Central memory CD4-positive, alpha-beta T cell (primary cell): ENCODE measurements around the gene ARMC10.
"Not testable (repeated sequence)": the region's sequence is repeated elsewhere in the genome, so short reads cannot be mapped to it uniquely, and the experiment has no call there.

Experiments
- DNase-seq: peaks from one replicate; pipeline ENCODE4 v3.0.0; 2022

Gene ARMC10

GRCh38 chr7:103129702-103130549, 55.0 kb downstream of the ARMC10 start:
- DNase-seq = no peak

GRCh38 chr7:103130901-103131624, 56.1 kb downstream of the ARMC10 start:
- DNase-seq = no peak

- no peak for DNase-seq
Measured at GRCh38 chr7:103132995-103133688, 58.2 kb downstream of the ARMC10 start.

GRCh38 chr7:103134836-103135554, 60.1 kb downstream of the ARMC10 start:
- no peak for DNase-seq

- no peak for DNase-seq
Measured at GRCh38 chr7:103140061-103140460, 65.1 kb downstream of the ARMC10 start.

- DNase-seq = no peak
Measured at GRCh38 chr7:103140685-103141084, 65.7 kb downstream of the ARMC10 start.

- DNase-seq = no peak
Measured at GRCh38 chr7:103141753-103142404, 66.9 kb downstream of the ARMC10 start.

- DNase-seq = no peak
Measured at GRCh38 chr7:103142494-103142893, 67.6 kb downstream of the ARMC10 start.

- DNase-seq = no peak
Measured at GRCh38 chr7:103143868-103144267, 68.9 kb downstream of the ARMC10 start.

GRCh38 chr7:103144754-103145153, 69.8 kb downstream of the ARMC10 start:
- DNase-seq = not testable (repeated sequence)

GRCh38 chr7:103148131-103148993, 73.4 kb downstream of the ARMC10 start:
- DNase-seq = no peak
